NB4 (cell line): ENCODE measurements around the gene SLC22A23.

ENCODE experiments used
- POLR2A ChIP-seq: IDR thresholded peaks from 2 replicates; pipeline ENCODE4 v1.6.1; 2011; ENCODE audit warnings: mild to moderate bottlenecking; ENCODE audit not compliant: insufficient read length; ENCODE audit errors: extremely low read depth
- TF ChIP-seq, protein P1 (sequence below): IDR thresholded peaks from one replicate; pipeline ENCODE4 v1.5.1; 2012; ENCODE audit warnings: low read depth, low read length
- TF ChIP-seq, protein P2 (sequence below): IDR thresholded peaks from 2 replicates; pipeline ENCODE4 v1.6.1; 2011; ENCODE audit warnings: low read depth, low read length

GRCh38 chr6:3280091-3280490, 176.8 kb downstream of the SLC22A23 start:
- TF ChIP-seq, protein P1, sequence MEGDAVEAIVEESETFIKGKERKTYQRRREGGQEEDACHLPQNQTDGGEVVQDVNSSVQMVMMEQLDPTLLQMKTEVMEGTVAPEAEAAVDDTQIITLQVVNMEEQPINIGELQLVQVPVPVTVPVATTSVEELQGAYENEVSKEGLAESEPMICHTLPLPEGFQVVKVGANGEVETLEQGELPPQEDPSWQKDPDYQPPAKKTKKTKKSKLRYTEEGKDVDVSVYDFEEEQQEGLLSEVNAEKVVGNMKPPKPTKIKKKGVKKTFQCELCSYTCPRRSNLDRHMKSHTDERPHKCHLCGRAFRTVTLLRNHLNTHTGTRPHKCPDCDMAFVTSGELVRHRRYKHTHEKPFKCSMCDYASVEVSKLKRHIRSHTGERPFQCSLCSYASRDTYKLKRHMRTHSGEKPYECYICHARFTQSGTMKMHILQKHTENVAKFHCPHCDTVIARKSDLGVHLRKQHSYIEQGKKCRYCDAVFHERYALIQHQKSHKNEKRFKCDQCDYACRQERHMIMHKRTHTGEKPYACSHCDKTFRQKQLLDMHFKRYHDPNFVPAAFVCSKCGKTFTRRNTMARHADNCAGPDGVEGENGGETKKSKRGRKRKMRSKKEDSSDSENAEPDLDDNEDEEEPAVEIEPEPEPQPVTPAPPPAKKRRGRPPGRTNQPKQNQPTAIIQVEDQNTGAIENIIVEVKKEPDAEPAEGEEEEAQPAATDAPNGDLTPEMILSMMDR = no peak
- TF ChIP-seq POLR2A = no peak
- TF ChIP-seq, protein P2, sequence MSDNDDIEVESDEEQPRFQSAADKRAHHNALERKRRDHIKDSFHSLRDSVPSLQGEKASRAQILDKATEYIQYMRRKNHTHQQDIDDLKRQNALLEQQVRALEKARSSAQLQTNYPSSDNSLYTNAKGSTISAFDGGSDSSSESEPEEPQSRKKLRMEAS = no peak
